Activated CD4-positive, alpha-beta memory T cell treated with anti-CD3 and anti-CD28 coated beads for 36 hours (primary cell): Measurements from ENCODE around the gene IGF2BP2. TPM values are rescaled to one million over a fixed set of nuclear protein-coding genes. Genes with fewer than 3 reads are reported as not detected.

Experiments used
- CTCF ChIA-PET: fragments of 350-600 bp; sonication (Branson Sonifier 250); formaldehyde crosslinking; loops from one replicate; lab custom pipeline; 2021; ENCODE audit warnings: antibody characterized with exemption, inconsistent platforms; lab: Charles Lee
- POLR2A ChIA-PET: fragments of 350-600 bp; sonication (Branson Sonifier 250); formaldehyde crosslinking; loops from one replicate; lab custom pipeline; 2021; ENCODE audit warnings: antibody characterized with exemption; lab: Charles Lee
- DNase-seq: peaks from one replicate; pipeline ENCODE4 v3.0.0-alpha.2; 2020
- H3K27ac Mint-ChIP-seq: one replicate; pipeline ENCODE4 v1.8.0; 2021; ENCODE audit warnings: mixed read lengths
- H3K27me3 Mint-ChIP-seq: one replicate; pipeline ENCODE4 v1.8.0; 2021; ENCODE audit warnings: mixed read lengths
- H3K36me3 Mint-ChIP-seq: one replicate; pipeline ENCODE4 v1.8.0; 2021; ENCODE audit warnings: mixed read lengths
- H3K4me1 Mint-ChIP-seq: one replicate; pipeline ENCODE4 v1.8.0; 2021; ENCODE audit warnings: low read depth, mixed read lengths
- H3K4me3 Mint-ChIP-seq: one replicate; pipeline ENCODE4 v1.8.0; 2021; ENCODE audit warnings: mild to moderate bottlenecking, mixed read lengths
- H3K9me3 Mint-ChIP-seq: one replicate; pipeline ENCODE4 v1.8.0; 2021; ENCODE audit warnings: mixed read lengths
- intact Hi-C: fragments of 100-400 bp; cut with micrococcal nuclease; formaldehyde crosslinking; loops from one replicate; pipeline ENCODE4 v1.15.1; 2023
- total RNA-seq, 2 experiments: library from RNA; stranded (reverse); gene quantifications; one replicate each; pipeline ENCODE4 v1.2.3, GENCODE V29; 2021

The IGF2BP2 gene
- total RNA-seq, 2 experiments from 2014 or later, result 0.29 to 0.55 TPM

DNA sequence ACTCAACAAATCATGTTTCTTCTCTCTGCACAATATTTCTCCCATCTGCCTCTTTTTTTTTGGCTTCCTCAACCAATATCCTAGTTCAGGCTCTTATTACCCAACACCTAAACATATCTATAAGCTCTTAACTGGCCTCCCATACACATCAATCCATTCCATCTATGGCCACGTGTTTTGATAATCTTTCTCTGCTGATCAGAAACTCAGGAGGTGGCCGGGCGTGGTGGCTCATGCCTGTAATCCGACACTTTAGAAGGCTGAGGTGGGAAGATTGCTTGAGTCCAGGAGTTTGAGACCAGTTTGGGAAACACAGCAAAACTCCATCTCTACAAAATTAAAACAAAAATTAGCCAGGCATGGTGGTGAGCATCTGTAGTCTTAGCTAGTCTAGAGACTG is 68.4 kb downstream of the IGF2BP2 start:
- no peak overlapping the region for H3K4me3 Mint-ChIP-seq
- ChIA-PET CTCF (no interaction called here), POLR2A (no interaction called here)
- H3K36me3 Mint-ChIP-seq, result peaks cover 2% of the 10 kb centered on the region
- peaks cover 8% of the 10 kb centered on the region for H3K9me3 Mint-ChIP-seq
- H3K27ac Mint-ChIP-seq, result no peak overlapping the region
- intact Hi-C loops, result no loop called here
- DNase-seq, result no peak
- peaks cover 11% of the 10 kb centered on the region for H3K27me3 Mint-ChIP-seq
- no peaks in the 10 kb centered on the region for H3K4me1 Mint-ChIP-seq

GRCh38 chr3:185754920-185755319 is 69.9 kb downstream of the IGF2BP2 start:
- intact Hi-C loops, result no loop called here
- Mint-ChIP-seq H3K9me3 (peaks cover 8% of the 10 kb centered on the region), H3K4me3 (no peak overlapping the region), H3K27ac (no peak overlapping the region), H3K36me3 (peaks cover 2% of the 10 kb centered on the region), H3K27me3 (peaks cover 10% of the 10 kb centered on the region), H3K4me1 (no peaks in the 10 kb centered on the region)
- CTCF ChIA-PET, result interaction anchor here (0.8 to 1.4 kb wide), 2 partner anchors 13 to 95 kb away, joined by 3 to 6 read pairs; no protein-coding TSS in a partner anchor
- POLR2A ChIA-PET, result no interaction called here
- DNase-seq, result no peak

DNA sequence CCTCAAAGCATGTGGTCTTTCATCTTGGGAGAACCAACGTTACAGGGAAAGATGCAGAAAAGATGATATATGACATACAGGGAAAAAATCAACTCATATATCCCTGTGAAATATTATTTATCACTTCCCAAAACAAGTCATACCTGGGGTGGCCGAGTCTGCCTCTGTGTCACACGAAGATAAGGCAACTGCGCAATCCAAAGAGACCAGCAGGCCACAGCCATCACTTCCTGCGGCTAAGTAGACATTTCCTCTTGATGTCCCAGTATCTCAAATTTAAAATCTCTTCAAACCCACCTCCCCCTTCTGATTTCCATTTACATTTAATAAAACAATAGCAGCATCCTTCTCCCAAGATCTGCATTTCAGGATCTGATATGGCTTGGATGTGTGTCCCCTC is 71.5 kb downstream of the IGF2BP2 start:
- H3K4me3 Mint-ChIP-seq, result no peak overlapping the region
- H3K4me1 Mint-ChIP-seq, result no peaks in the 10 kb centered on the region
- peaks cover 2% of the 10 kb centered on the region for H3K36me3 Mint-ChIP-seq
- H3K27ac Mint-ChIP-seq, result no peak overlapping the region
- no peak for DNase-seq
- ChIA-PET CTCF (no interaction called here), POLR2A (no interaction called here)
- intact Hi-C loops, result no loop called here
- H3K27me3 Mint-ChIP-seq, result peaks cover 10% of the 10 kb centered on the region
- H3K9me3 Mint-ChIP-seq, result peaks cover 8% of the 10 kb centered on the region

DNA sequence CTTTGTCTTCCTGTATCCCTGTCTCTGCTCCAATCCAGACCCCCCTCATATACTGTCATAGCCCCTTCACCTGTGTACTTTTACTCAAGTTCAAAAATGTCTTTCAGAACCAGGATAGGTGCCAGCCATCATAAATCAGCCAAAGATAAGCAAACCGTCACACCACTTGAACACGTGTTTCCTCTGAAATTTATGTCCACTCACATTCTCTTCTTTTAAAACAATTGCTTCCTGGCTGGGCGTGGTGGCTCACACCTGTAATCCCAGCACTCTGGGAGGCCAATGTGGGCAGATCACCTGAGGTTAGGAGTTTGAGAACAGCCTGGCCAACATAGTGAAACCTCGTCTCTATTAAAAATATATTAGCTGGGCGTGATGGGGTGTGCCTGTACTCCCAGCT is 74.1 kb downstream of the IGF2BP2 start:
- POLR2A ChIA-PET, result no interaction called here
- intact Hi-C loops, result no loop called here
- Mint-ChIP-seq H3K36me3 (peaks cover 2% of the 10 kb centered on the region), H3K27ac (no peak overlapping the region), H3K4me3 (no peak overlapping the region), H3K27me3 (peaks cover 9% of the 10 kb centered on the region), H3K9me3 (peaks cover 8% of the 10 kb centered on the region), H3K4me1 (no peaks in the 10 kb centered on the region)
- DNase-seq, result no peak
- CTCF ChIA-PET, result no interaction called here

DNA sequence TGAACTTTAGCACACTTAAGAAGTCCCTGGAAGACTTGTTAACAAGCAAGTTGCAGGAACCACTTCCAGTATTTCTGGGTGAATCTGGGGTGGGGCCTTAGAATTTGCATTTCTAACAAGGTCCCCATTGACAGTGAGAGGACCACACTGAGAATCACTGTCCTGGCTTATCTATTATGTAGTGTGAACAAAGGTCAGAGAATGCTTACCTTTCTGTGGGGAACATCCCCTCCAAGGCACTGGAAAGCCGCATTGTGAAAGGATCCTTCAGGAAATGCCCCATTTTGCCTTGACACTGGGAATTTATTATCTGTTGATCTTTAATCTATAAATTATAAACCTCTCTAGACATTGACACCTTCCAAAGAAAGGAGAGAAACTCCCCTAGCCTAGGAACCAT is 74.8 kb downstream of the IGF2BP2 start:
- POLR2A ChIA-PET, result no interaction called here
- H3K4me1 Mint-ChIP-seq, result peaks cover 1% of the 10 kb centered on the region
- CTCF ChIA-PET, result interaction anchor here (1.0 kb wide), 1 partner anchor 72 kb away, joined by 3 read pairs; no protein-coding TSS in a partner anchor
- H3K36me3 Mint-ChIP-seq, result peaks cover 2% of the 10 kb centered on the region
- no peak overlapping the region for H3K27ac Mint-ChIP-seq
- DNase-seq, result no peak
- no peak overlapping the region for H3K4me3 Mint-ChIP-seq
- H3K9me3 Mint-ChIP-seq, result peaks cover 8% of the 10 kb centered on the region
- intact Hi-C loops, result no loop called here
- peaks cover 12% of the 10 kb centered on the region for H3K27me3 Mint-ChIP-seq

- intact Hi-C loops, result no loop called here
- no peak for DNase-seq
- peaks cover 19% of the 10 kb centered on the region for H3K27me3 Mint-ChIP-seq
- no peak overlapping the region for H3K4me3 Mint-ChIP-seq
- no peaks in the 10 kb centered on the region for H3K9me3 Mint-ChIP-seq
- H3K27ac Mint-ChIP-seq, result no peak overlapping the region
- ChIA-PET POLR2A (no interaction called here), CTCF (interaction anchor here (1.1 to 1.8 kb wide), 2 partner anchors 22 to 69 kb away, joined by 3 to 13 read pairs; no protein-coding TSS in a partner anchor)
- no peaks in the 10 kb centered on the region for H3K36me3 Mint-ChIP-seq
- H3K4me1 Mint-ChIP-seq, result peaks cover 1% of the 10 kb centered on the region
These were observed 78.4 kb downstream of the IGF2BP2 start for GRCh38 chr3:185746470-185746869.

DNA sequence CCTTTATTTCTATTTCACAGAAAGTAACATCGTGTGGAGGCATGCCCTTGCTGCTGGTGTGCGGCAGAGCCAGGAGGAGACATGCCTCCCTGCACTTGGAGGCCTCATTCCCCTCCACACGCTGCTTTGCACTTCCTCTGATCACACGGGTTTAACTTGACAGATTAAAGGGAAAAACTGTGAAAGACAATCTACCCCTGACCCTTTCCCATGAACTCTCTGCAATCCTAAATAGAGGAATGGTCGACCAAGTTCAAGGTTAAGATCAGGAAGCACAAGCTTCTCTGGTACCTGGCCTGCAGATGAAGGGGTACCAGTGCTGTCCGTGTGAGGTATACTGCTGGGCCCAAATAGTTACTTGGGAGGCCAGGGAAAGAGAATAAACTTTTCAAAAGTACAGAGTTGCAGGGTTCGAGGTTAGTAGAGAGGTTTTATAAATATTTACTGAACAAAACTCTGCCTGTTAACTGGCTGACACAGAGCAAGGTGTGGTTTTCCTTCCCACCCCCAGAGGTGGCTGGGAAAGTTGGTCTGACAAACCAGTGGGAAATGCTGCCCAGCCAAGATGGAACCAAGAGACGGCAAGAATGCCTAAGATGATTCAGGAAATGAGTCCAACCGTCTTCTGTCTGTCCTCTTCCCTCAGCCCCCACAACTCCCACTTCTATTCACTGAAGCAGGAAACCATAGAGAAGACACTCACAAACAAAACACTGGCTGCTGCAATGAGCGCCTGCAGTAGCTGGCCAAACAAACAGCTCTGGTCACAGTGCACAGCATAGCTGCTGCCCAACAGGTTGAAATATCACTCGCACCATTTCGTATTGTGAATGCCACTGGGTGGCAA is 79.6 kb downstream of the IGF2BP2 start:
- Mint-ChIP-seq H3K4me1 (peaks cover 1% of the 10 kb centered on the region), H3K4me3 (no peak overlapping the region), H3K36me3 (no peaks in the 10 kb centered on the region), H3K27me3 (peaks cover 18% of the 10 kb centered on the region), H3K9me3 (no peaks in the 10 kb centered on the region), H3K27ac (no peak overlapping the region)
- POLR2A ChIA-PET, result no interaction called here
- intact Hi-C loops, result no loop called here
- DNase-seq, result no peak
- CTCF ChIA-PET, result interaction anchor here (1.8 kb wide), 1 partner anchor 23 kb away, joined by 13 read pairs; no protein-coding TSS in a partner anchor

DNA sequence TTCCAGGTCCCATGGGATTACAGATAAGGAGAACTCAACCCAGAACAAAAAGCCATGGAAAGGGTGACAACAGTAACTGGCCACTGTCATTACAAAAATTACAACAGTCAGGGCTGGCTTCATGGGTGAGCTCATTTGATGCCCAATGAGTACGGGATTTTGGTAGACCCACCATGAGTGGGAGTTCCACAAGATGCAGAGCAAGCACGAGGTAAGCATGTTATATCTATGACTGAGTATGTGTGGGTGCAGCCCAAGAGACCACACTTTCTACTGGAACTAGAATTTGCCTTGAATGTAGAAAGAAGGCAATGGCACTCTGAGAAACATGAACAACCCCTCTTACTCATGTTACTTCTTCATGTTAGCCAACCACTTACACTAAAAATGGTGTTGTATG is 83.3 kb downstream of the IGF2BP2 start:
- POLR2A ChIA-PET, result no interaction called here
- CTCF ChIA-PET, result interaction anchor here (0.7 to 1.7 kb wide), 3 partner anchors 27 to 120 kb away, joined by 3 to 9 read pairs (median 4); no protein-coding TSS in a partner anchor

DNA sequence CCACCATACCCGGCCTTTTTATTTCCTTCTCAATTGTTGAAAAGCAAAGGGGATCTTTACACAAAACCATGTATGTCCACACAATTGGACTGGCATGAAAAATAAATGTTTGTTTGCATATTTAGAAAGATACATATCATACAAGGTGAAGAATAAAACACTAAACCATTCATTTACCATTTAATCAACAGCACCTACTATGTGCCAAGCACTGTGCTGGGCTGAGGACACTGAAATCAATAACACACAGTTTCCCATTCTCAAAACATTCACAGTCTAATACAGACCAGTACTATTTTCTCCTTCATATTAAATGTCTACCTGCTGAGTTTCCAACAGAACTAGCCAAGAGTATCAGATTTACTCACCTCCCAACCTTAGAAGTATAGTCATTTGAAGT is 84.7 kb downstream of the IGF2BP2 start:
- Mint-ChIP-seq H3K27ac (no peak overlapping the region), H3K27me3 (peaks cover 8% of the 10 kb centered on the region), H3K36me3 (no peaks in the 10 kb centered on the region), H3K4me1 (no peaks in the 10 kb centered on the region), H3K4me3 (no peak overlapping the region), H3K9me3 (no peaks in the 10 kb centered on the region)
- DNase-seq, result no peak
- intact Hi-C loops, result no loop called here
- CTCF ChIA-PET, result interaction anchor here (1.7 kb wide), 1 partner anchor 80 kb away, joined by 9 read pairs; no protein-coding TSS in a partner anchor
- POLR2A ChIA-PET, result no interaction called here

More for the DNA sequence above, 83.3 kb downstream of the IGF2BP2 start:
- H3K36me3 Mint-ChIP-seq, result no peaks in the 10 kb centered on the region
- no peaks in the 10 kb centered on the region for H3K9me3 Mint-ChIP-seq
- no peak for DNase-seq
- no peak overlapping the region for H3K27ac Mint-ChIP-seq
- intact Hi-C loops, result no loop called here
- H3K4me1 Mint-ChIP-seq, result peaks cover 1% of the 10 kb centered on the region
- no peak overlapping the region for H3K4me3 Mint-ChIP-seq
- peaks cover 15% of the 10 kb centered on the region for H3K27me3 Mint-ChIP-seq

DNA sequence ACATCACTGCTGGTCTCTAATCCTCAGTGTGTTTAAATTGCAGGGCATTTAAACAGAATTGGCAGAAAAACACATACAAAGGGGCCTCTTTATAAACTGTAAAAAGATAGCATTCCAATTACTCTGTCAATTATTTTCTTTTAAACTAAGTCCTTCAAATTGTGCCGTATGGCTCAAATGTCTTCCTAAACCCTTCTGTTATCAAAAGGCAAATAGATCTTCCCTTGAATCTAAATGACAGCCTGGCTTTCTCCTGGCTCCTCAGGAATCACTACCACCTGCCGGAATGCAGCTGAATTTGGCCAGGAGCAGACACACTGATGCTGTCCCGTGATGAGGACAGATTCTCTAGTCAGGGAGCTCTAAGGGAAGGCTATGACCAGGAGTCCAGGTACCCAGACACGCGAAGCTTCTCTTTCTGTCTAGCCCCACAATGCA is 85.6 kb downstream of the IGF2BP2 start:
- CTCF ChIA-PET, result interaction anchor here (0.6 kb wide), 1 partner anchor 73 kb away, joined by 3 read pairs; no protein-coding TSS in a partner anchor
- H3K9me3 Mint-ChIP-seq, result no peaks in the 10 kb centered on the region

DNA sequence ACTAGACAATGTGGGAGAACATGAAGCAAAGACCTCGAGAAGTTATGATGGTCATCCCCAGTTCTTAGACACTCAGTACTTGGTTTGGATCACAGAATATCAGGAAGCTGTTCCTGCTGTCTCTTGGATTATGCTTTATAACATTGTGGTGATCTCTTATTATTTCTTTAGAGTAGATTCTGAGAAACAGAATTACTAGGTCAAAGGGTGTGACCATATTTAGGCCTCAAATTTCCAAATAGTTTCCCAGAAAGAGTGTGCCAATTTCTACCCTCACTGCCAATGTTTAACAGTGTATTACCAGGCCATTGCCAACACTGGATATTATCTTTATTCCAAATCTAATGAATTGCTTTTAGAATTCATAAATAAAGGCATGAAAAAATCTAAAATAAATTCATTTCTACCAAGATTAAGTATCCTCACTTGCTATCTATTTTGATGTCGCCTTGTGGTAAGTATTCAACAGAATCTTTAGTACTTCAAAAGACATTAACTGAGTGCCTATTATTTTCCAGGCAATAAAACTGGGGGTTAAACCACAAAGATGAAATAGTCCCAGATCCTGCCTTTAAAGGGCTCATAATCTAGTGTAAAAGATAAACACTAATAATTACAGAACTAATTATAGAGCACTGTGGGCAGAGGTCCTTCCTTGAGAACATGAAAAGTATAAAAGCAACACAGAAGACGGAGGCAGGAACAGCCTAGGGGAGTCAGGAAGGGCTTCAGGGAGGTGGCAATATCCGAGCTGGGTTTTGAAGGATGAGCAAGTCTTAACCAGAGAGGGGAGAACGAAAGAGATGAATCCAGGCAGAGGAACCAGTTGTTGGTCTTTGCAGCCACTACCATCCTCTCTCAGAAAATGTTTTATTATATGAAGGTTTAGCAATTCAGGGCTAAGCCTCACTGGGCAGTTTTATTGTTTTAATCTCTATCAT is 86.8 kb downstream of the IGF2BP2 start:
- Mint-ChIP-seq H3K4me3 (no peak overlapping the region), H3K36me3 (no peaks in the 10 kb centered on the region), H3K9me3 (no peaks in the 10 kb centered on the region), H3K27ac (no peak overlapping the region), H3K4me1 (no peaks in the 10 kb centered on the region), H3K27me3 (peaks cover 5% of the 10 kb centered on the region)
- DNase-seq, result no peak
- POLR2A ChIA-PET, result no interaction called here
- CTCF ChIA-PET, result no interaction called here
- intact Hi-C loops, result no loop called here

More for the DNA sequence above, 85.6 kb downstream of the IGF2BP2 start:
- Mint-ChIP-seq H3K36me3 (no peaks in the 10 kb centered on the region), H3K4me3 (no peak overlapping the region), H3K4me1 (no peaks in the 10 kb centered on the region), H3K27me3 (peaks cover 8% of the 10 kb centered on the region), H3K27ac (no peak overlapping the region)
- no peak for DNase-seq
- POLR2A ChIA-PET, result no interaction called here
- intact Hi-C loops, result no loop called here

- intact Hi-C loops, result no loop called here
- Mint-ChIP-seq H3K4me1 (no peaks in the 10 kb centered on the region), H3K9me3 (no peaks in the 10 kb centered on the region), H3K27ac (no peak overlapping the region), H3K4me3 (no peak overlapping the region), H3K36me3 (no peaks in the 10 kb centered on the region), H3K27me3 (peaks cover 5% of the 10 kb centered on the region)
- POLR2A ChIA-PET, result no interaction called here
- CTCF ChIA-PET, result no interaction called here
- DNase-seq, result no peak
These were observed 87.8 kb downstream of the IGF2BP2 start for GRCh38 chr3:185737020-185737419.
